Cortex of kidney (tissue), 1 donor: Measurements from ENCODE around the gene RPS23.
"Not testable (repeated sequence)": the region's sequence is repeated elsewhere in the genome, so short reads cannot be mapped to it uniquely, and the experiment has no call there.

Source experiments
- DNase-seq: peaks from one replicate; lab custom pipeline; 2025; lab: John Stamatoyannopoulos, UW

Gene RPS23

DNA sequence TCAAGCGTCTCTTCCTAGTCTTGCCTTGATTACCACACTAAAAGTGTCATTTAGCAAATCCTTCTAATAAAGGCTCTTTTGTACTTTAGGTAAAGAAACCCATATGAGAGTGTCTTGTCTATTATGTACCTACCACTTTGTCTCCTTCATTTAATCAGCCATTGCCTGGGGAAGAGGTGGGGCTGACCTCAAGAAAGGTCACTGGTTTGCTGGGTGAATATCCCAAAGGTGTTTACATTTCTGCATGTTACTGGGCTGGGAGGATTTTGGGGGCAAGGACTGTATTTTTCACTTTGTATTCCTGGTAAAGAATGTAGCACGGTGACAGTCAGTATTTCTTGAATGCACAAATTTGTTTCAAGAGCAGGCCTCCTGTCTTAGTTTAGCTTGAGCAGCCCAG lies 11.9 kb upstream of the RPS23 start:
- no peak for DNase-seq

DNA sequence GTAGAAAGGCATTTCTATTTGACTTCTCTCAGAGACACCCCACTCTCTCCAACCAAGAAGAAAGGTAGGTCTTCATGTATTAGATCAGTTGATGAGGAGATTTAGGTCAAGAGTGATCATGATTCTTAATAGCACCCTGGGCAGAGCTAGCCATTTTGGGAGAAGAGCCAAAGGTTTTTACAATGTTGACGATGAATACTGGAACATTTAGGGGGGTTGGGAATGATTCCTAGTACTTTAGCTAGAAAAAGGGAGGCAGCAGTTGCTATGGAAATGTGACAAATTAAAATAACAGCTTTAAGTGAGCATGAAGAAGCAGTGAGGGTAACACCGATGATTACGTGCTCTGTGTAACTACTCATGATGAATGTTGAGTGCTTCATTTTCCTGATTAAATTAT lies 9.5 kb upstream of the RPS23 start:
- no peak for DNase-seq

DNA sequence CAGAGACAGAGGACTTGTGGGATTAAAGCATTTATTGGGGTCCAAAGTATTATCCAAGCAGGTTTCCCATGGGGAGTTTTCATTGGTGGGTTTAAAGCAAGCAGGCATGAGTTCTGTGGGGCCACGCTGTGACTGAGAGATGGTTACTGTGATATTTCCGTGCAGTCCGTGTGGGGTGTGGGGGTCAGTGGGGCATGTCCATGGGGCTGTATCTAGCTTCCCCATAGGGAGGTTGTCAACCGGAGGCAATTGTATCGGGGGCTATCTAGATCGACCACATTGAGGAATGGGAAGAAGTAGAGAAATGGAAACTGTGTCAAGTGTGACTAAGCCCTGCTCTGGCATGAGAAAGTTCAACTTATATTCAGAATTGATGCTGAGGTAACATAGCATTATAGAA lies 7.1 kb upstream of the RPS23 start:
- no peak for DNase-seq

DNA sequence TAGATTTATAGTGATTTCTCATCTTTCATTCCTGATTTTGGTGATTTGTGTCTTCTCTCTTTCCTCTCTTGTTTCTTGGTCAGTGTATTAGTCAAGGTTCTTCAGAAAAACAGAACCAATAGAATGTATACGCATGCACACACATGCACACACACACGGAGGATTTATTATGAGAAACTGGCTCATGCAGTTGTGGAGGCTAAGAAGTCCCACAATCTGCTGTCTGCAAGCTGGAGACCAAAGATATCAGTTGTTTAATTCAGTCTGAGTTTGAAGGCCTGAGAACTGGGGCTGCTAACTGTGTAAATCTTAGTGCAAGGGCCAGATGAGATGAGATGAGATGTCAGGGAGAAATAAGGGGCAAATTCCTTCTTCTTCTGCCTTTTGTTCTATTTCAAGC lies 5.7 kb upstream of the RPS23 start:
- no peak for DNase-seq

DNA sequence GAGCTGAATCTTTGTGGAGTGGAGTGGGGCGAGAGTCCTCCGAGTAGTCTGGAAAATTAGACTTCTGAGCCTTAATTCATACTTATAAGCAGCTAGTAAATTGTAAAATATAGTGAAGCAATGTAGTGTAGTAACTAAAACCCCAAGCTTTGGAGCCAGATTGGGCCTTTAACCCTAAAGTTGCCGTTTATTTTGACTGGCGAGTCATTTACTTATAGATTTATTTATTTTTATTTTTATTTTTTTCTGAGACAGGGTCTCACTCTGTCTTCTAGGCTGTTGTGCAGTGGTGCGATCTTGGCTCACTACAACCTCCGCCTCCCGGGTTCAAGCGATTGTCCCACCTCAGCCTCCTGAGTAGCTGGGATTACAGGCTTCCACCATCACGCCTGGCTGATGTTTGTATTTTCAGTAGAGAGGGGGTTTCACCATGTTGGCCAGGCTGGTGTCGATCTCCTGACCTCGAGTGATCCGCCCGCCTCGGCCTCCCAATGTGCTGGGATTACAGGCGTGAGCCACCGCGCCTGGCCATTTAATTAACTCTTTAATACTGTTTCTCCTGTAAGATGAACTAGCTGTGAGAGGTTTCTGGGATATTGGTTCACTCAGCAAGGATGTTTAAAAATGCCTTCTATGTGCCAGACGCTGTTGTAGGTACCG lies 687 bp upstream of the RPS23 start:
- no peak for DNase-seq

DNA sequence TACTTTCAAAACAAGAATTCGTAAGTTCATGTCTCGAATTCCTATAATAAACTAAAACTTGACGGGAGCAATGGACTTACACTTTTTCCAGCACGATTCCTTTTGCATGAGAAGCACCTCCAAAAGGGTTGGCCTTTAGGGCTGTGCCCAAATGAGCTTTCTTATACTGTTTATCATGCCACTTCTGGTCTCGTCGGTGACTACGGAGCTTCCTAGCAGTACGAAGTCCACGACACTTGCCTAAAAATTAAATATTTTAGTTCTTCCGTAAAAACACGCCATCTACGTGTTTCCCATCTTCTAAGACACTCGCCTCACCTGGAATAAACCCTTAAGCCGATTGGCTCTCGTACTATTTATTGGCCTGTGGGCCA lies 554 bp downstream of the RPS23 start:
- DNase-seq, result no peak

DNA sequence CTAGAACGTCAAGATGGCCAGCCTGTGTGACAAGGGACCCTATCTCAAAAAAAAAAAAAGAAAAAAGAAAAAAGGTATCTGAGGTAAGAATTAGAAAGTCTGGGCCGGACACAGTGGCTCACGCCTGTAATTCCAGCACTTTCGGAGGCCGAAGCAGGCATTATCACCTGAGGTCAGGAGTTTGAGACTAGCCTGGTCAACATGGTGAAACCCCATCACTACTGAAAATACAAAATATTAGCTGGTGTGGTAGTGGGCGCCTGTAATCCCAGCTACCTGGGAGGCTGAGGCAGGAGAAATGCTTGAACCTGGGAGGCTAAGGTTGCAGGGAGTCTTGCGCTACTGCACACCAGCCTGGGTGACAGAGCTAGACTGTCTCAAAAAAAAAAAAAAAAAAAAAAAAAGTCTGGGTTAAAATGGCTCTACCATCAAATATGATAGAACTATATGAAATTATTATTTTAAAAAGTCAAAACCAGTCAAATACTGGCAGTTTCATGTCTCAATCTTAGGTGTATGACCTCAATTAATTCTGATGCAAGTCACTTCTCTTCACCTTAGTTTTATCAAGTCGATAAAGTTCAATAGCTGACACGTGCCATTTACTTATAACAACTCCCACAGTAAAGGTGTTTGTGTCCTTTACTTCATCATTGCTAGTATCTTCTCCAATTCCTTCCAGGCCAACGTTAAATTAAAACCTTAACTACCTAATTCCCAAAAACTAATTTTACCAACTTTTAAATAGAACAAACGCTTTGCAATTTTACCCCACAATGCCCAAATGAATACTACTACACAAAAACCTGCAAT lies 1.1 kb downstream of the RPS23 start:
- no peak for DNase-seq

DNA sequence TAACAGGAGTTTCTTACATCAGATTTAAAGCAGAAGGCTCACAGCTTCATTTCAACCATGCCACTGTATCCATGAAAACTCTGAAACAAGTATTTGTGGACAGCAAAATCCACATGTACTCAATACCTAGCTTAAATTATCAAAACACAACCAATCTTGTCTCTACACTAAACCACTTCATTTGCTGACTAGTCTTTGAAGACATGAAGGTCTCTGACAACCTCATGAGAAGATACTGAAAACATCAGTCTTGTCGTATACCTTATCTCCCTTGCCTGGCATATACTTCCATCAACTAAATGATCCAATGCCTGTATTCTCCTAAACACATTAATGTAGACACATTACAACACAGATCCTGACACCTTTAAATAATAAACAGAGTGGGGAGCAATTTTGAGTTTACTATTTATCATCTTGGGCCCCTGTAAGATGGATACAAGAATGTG lies 2.9 kb downstream of the RPS23 start:
- no peak for DNase-seq

DNA sequence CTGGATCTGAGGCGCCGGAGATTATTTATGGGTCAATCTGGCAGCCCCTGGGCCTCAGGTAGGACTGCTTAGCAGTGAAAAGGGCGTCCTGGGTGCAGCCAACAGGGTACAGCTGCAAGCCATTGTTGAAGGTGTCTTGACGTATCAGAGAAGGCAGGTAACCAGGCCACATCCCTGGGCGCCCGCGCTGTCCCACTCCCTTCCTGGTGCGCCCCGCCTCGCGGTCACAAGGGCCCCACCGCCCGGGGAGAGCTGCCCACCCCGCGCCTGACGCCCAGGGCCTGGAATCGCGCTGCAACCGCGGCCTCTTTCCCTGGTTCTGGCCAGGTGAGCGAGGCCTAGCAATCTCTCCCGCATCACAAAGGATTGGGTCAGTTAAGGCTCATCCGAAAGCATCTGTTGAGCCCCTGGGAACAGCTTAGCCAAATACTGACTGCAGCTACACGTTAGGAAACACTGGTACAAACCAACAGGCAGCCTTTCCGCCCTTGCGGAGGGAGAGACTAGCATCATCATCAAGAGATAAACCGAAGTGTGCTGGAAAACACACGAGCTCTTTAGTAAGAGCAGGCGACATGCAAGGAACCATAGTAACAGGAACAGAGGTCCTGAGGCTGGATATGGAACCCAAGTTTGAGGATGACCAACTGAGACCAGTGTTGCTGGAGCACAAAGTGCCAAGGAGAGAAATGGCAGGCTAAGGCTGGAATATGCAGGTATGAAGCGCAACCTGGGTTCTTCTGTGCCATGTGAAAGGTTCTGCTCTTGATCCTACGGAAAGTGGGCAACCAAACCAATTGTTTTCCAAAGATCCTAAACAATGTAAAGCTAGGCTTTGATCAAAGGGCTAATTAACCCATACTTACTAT lies 3.6 kb downstream of the RPS23 start:
- no peak for DNase-seq

DNA sequence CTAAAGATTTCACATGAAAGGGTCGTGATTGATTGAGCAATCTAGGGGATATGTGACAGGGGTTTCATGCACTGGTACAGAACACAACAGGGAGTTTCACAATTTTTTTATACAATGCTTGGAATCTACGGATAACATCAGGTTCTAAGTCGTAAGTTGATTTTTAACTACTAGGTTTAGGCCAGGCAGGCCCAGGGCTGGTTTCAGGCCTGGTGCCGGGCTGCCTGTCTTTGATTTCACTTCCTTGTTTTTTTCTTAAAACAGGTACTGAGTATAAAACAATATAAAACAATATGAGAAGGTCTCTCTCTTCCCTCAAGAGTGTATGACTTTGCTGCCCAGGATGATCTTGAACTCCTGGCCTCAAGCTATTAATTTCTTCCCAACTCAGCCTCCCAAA lies 4.7 kb downstream of the RPS23 start:
- DNase-seq, result not testable (repeated sequence)

DNA sequence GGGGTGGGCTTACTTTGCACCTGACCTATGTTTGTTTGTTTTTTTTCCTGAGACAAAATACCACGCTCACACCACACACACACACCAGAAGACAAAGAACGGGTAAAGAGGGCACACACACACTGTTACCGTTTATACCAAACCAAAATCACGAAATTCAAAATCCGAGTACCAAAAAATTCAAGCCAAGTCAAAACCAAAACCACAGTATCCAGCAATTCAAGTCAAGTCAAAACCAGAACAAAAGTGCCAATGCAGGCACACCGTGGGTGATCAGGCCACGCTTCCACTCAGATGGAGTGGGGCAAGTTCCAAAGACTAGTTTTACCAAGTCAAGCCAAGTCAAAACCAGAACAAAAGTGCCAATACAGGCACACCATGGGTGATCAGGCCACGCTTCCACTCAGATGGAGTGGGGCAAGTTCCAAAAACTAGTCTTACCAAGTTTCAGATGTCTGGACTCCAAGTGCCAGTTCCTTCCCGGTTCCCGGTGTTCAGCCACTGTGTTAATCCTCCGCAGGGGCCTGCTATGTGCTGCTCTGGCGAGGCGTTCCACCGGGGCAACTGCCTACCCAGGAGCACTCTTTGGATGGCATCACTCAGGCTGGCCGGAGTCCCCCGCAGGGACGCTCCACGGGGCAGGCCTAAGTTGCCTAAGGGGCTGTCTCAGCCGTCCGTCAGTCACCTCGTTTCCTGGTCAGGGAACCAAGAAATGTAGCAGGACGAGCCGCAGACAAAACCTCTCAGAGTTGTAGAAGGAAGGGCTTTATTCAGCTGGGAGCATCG lies 5.4 kb downstream of the RPS23 start:
- not testable (repeated sequence) for DNase-seq

DNA sequence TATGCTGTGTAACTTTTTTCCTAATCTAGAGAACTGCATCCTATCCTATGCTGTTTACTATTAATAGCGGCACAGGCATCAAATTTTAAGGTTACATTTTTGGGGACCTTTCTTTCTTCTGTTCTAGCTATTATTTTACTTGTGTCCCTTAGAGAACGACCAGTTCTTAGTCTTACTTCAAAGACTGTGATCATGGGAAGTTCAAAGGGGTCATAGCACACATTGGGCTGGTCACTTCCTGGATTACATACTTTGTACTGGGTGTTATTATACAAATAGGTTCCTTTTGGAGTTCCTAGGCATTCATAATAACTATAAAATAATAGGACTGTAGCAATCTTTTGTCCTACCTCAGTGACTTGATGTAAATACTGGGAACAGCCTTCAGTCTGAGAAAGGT lies 8.8 kb downstream of the RPS23 start:
- not testable (repeated sequence) for DNase-seq

DNA sequence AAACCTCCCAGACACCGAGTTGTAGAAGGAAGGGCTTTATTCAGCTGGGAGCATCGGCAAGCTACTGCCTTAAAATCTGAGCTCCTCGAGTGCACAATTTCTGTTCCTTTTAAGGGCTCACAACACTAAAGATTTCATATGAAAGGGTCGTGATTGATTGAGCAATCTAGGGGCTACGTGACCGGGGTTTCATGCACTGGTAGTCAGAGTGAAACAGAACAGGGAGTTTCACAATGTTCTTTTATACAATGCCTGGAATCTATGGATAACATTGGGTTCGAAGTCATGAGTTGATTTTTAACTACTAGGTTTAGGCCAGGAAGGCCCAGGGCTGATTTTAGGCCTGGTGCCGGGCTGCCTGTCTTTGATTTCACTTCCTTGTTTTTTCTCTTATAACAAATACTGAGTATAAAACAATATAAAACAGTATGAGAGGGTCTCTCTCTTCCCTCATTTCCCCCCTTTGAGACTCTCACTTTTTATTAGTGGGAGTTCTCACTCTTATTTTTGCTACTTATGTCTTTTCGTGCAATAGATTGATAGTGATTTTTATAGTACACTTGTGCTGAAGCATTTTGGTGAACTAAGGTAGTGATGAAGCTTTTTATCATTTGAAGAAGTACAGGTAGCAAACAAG lies 10.7 kb downstream of the RPS23 start:
- not testable (repeated sequence) for DNase-seq

DNA sequence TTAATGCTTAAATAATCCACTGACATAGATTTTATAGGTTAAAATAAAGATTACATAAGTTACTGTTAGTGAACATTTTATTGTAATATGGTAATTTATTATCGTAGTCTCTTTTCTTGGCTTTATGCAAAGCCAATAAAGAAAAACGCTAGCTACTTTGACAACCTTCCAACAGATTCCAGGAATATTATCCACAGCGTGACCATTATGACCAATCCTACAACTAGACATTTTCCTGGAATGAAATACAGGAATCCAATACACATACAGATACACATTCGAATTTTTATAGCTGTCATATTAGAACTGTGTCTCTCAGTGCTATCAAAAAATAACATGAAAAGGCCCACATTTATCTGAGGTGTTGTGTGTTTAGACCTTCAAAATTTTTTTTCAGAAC lies 13.1 kb downstream of the RPS23 start:
- no peak for DNase-seq

DNA sequence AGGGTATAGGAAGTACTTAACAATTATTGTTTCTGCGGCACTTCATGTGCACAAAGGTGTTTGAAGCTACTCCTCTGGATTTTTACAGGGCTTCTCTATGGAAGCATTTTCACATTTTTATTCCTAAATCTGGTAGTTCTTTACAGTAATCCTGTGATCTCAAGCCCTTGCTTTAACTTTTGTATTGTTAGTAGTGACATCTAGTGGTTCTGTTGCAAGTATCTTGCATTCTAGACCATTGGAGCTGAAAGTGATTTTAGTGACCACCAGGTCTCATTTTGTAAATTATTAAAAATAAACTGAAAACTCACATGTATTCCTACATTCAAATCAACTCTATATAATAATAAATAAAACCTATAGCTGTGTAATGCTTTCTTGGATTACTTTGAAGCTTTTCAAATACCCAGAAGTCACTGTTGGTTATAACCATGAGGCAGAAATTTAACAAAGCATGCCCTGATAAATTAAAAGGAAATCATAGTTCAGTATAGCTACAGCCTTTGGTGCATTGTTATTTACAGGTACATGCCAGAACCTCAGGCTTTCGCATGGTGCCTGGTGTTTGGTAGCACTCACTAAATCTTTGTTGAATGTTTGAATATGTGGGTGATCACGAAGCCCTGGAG lies 18.9 kb downstream of the RPS23 start:
- DNase-seq, result no peak

DNA sequence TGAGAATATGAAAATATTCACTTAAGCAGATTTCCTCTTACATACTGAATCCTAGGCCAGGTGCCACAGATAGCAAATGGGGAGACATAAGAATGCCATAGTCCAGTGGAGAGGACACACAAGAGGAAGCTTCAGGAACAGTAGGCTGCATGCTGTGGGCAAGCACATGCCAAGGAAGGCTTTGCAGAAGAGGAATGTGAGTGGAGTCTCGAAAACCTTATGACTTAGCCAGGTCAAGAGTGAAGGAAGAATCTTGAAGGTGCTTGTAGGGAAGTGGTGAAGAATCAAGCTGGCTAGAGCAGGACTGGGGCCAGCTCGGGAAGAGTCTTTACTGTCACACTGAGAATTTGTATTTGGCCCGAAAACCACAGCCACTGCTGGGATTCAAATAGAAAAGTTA lies 20.4 kb downstream of the RPS23 start:
- no peak for DNase-seq

DNA sequence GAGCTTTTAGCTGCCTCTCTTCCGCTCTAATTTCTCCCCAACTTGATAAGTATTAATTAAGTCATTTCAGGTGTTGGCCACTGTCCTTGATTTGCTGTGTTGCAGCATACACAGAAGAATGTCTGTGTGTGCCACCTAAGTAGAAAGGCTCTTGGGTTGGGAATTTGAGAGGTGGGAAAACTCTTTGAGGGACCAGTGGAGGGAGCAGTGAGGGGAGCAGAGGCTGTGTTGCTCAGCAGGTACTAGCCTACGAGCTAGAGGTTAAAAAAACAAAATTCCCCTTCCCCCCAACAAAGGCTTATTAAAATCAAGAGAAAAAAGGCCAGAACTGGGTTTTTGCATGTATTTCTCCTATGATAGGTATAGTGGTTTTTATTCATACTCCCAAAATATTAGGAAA lies 20.9 kb downstream of the RPS23 start:
- DNase-seq, result no peak

DNA sequence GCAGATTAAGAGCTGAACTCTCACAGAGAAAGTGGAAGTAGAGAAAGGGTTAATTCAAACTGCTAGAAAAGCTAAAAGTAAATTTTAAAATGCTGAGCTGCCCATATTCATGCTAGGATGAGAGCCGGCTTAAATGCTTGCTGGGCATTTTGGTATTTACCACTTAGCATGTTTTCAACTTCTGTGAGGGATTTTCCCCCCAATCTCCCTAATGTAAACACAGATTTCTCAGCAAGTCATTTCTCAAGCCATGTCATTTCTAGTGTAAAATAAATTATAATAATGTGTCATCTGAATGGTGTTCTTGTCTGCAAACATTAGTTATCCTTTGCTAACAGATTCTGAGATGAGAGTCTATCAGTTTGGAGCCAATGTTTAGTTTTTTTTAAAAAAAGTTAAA lies 22.3 kb downstream of the RPS23 start:
- no peak for DNase-seq

DNA sequence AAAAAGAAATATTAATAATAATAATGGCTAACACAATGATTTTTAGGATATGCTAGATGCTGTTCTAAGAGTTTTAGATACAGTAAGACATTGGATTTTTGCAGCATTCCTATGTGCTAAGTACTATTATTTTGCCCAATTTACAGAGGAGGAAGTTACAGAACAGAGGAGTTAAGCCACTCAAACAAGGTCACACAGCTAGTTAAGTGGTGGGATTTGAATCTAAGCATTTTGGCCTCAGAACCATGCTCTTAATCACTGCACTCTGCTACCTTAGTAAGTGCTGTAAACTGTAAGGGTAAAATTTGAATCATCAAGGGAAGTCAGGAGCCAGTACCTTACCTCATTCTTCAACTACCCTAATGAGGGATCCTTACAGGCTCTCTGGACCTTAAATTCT lies 25.4 kb downstream of the RPS23 start:
- DNase-seq, result no peak

DNA sequence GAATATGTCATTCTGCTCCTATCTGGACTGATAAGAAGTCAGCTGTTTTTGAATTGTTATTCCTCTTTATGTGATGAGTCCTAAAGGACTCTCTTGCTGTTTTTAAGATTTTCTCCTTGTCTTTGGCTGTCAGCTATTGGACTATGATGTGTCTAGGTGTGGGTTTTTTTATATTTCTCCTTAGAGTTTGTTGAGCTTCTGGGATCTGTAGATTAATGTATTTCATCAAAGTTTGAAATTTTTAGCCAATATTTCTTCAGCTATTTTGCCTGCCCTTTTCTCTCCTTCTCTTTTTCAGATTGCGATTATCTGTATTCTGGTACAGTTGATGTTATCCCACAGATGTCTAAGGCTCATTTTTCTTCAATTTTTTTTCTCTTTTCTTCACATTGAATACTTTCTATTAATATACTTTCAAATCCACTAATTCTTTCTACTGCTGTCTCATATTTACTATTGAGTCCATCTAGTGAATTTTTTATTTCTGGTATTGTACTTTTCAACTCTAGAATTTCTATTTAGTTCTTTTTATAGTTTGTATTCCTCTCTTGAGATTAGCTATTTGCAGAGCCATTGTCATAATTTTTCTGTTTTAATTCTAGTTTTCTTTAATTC lies 31.1 kb downstream of the RPS23 start:
- DNase-seq, result no peak
